ENCODE results near the gene LRRC51. TPM values are rescaled to one million over a fixed set of nuclear protein-coding genes. Genes with fewer than 3 reads are reported as not detected.

The LRRC51 gene
- total RNA-seq, 1 donor from 2014 or later, result 12.9 TPM

DNA sequence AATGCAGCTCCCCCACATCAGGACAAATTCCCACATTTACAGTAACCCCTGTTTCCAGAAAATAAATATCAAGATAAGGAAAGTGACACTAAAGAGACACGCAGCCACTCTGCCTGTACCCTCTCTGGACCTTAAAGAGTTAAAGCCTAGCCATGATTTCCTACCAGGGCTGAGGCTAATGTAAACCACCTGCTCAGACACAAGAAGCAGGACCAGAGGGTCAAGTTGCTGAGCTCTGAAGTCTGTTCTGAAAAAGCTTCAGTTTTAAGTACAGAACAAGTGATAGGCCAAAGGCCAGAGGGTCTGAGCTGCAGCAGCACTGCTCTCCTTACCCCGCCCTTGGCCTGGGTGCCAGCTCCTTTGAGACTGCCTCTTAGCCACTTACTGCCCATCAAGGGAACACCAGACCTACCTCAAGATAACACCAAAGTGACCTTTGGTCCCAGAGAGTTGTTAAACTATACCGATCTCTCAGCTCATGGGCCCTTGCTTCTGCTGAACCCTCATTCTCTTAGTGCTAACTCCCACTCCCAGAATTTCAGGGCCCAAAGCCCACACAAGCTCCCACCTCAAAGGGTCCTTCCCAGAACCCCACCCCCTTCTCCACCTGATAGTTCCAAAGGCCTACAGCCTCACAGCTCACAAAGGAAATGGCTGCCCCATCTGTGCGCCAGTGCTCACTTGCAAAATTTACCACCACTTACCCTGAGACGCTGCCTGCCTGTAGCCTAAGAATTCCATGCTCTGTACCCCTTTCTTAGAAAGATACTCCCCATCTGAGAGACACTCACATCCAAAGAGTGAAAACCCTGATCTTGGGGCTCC is 41.4 kb upstream of the LRRC51 start:
- TF ChIP-seq, protein P1, sequence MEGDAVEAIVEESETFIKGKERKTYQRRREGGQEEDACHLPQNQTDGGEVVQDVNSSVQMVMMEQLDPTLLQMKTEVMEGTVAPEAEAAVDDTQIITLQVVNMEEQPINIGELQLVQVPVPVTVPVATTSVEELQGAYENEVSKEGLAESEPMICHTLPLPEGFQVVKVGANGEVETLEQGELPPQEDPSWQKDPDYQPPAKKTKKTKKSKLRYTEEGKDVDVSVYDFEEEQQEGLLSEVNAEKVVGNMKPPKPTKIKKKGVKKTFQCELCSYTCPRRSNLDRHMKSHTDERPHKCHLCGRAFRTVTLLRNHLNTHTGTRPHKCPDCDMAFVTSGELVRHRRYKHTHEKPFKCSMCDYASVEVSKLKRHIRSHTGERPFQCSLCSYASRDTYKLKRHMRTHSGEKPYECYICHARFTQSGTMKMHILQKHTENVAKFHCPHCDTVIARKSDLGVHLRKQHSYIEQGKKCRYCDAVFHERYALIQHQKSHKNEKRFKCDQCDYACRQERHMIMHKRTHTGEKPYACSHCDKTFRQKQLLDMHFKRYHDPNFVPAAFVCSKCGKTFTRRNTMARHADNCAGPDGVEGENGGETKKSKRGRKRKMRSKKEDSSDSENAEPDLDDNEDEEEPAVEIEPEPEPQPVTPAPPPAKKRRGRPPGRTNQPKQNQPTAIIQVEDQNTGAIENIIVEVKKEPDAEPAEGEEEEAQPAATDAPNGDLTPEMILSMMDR (IDR thresholded peaks at IDR 0.05), result no peak
- intact Hi-C loops (cut with DNase I), result loop anchor here (5.0 kb wide), 1 partner anchor 183 kb away; the partner anchor contains the start of gene INPPL1
- peaks cover 13 to 15% of the 10 kb centered on the region in 2 donors for H3K36me3 ChIP-seq
- H3K27me3 ChIP-seq, result no peaks in the 10 kb centered on the region
- no peak for DNase-seq (ENCODE audit: low spot score in 2 of 2)
- H3K4me3 ChIP-seq, result peak overlapping the region; percentile 59 to 68
- H3K9me3 ChIP-seq, result no peaks in the 10 kb centered on the region
- H3K27ac ChIP-seq, result peak overlapping the region; percentile 97
- H3K4me1 ChIP-seq, result peaks cover 8 to 55% of the 10 kb centered on the region in 2 donors

DNA sequence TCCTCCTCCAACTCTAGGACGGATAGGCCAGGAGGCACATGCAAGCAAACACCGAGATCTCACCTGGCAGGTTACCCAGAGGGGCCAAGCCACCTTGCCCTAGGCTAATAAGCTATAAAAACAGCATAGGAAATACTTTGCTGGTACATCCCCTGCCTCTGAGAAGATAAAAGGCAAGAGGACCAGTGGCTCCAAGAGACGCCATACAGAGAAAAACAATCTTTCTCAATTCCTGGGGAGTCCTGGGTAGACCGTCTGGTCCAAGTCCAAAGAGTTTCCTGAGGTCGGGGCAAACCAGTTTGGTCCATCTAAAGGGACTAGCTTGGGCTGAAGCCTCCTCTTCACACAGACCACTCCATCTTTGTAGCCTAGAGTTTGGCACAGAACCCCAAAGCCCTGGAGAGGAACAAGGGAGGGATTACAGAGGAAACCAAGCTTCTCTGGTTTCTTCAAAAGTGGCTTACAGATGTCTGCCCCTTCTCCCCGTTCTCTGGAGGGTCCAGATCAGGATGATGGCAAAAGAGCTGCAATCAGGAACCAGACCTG is 40.7 kb upstream of the LRRC51 start:
- peak overlapping the region; percentile 59 to 68 for H3K4me3 ChIP-seq
- peaks cover 8 to 52% of the 10 kb centered on the region in 2 donors for H3K4me1 ChIP-seq
- no peaks in the 10 kb centered on the region for H3K9me3 ChIP-seq
- intact Hi-C loops (cut with DNase I), result loop anchor here (1.0 to 5.0 kb wide), 4 partner anchors 40 to 182 kb away; partner anchors contain the start of genes ANAPC15, INPPL1, LAMTOR1 and LRRC51
- peaks cover 6 to 8% of the 10 kb centered on the region in 2 donors for H3K36me3 ChIP-seq
- peak in 1 of 2 donors; percentile 61 for DNase-seq (ENCODE audit: low spot score in 2 of 2)
- H3K27me3 ChIP-seq, result no peaks in the 10 kb centered on the region
- TF ChIP-seq, protein P1 (IDR thresholded peaks at IDR 0.05), result no peak
- peak overlapping the region; percentile 97 for H3K27ac ChIP-seq

DNA sequence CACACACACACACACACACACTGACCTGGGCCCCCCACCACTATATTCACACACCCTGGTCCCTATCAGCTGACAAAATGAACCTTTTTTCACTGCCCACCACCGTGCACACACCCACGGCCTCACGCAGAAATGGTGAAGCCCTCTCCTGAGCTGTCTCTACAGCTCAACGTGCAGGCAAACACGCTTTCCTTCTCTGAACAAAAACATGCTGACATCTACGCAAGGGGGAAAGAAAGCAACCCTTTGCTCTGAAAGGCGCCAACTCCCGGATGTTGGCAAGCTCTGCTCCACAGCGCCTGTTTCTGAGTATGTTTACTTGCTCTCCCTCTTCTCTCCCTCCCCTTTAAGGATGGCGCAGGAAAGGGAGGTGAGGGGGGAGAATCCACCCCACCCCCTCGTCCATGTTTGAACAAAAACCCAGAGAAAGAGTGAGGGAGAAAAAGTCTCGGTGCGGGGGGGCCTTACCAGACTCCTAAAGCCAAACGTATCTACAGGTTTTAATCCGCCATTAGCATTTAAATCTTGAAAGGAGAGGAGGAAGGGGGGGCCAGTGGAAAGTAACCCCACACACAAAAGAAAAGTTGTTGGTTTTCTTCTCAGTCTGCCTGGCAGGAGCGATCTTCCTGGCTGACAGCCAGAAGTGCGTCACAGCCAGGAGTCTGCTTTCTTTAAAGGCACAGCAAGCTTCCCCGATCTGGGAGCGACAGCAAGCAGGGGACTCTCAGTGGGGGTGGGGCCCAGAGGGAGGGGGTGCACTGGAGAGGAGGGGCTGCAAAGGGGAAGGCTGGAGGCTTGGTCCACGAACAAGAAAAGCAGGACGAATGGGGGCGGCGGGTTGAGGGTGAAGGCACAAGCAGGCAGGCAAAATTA is 39.9 kb upstream of the LRRC51 start:
- Histone ChIP-seq H3K4me3 (peak overlapping the region; percentile 59 to 68), H3K27me3 (no peaks in the 10 kb centered on the region), H3K9me3 (no peaks in the 10 kb centered on the region), H3K27ac (peak overlapping the region; percentile 97), H3K4me1 (peaks cover 8 to 49% of the 10 kb centered on the region in 2 donors), H3K36me3 (peaks cover under 1 to 2% of the 10 kb centered on the region in 2 donors)
- TF ChIP-seq, protein P1 (IDR thresholded peaks at IDR 0.05), result no peak
- DNase-seq (ENCODE audit: low spot score in 2 of 2), result peak; percentile 82 to 97
- intact Hi-C loops (cut with DNase I), result loop anchor here (1.0 to 2.0 kb wide), 4 partner anchors 30 to 72 kb away; partner anchors contain the start of genes ANAPC15, LAMTOR1, LRRC51 and NUMA1

DNA sequence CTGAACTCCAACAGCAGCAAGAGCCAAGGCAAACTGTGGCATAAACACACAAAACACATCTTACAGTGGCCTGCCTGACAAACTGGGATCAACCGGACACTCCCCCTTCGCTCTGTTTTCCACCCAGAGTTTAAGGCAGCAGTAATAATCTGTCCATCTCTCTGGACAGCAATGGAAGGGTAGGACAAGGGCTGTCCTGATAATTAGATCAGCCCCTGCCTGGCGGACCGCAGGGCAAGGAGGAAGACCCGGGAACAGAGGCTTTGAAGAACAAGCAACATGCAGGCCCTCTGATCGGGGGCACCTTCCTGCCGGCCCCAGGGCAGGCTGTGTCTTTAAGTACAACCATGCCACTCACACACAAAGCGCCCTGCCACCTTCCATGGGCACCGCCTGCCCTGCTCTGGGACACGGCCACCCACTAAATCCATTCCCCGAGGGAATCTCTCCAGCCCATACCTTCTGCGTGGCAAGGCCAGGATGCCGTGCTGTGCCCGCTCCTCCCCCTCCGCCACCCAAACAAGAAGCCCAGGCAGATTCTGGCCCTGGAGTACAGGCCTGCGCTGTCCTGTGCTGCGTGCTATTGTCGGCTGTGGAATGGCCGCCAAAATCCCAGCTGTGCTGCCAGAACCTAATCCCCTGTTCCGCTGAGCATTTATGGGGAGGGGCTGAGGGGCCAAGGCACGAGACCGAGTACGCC is 39.1 kb upstream of the LRRC51 start:
- H3K36me3 ChIP-seq, result no peaks in the 10 kb centered on the region
- H3K9me3 ChIP-seq, result no peaks in the 10 kb centered on the region
- H3K27me3 ChIP-seq, result no peaks in the 10 kb centered on the region
- H3K4me1 ChIP-seq, result peaks cover 8 to 41% of the 10 kb centered on the region in 2 donors
- peak overlapping the region; percentile 97 for H3K27ac ChIP-seq
- TF ChIP-seq, protein P1 (IDR thresholded peaks at IDR 0.05), result no peak
- intact Hi-C loops (cut with DNase I), result loop anchor here (1.0 to 2.0 kb wide), 3 partner anchors 29 to 71 kb away; partner anchors contain the start of genes ANAPC15 and LAMTOR1
- DNase-seq (ENCODE audit: low spot score in 2 of 2), result peak; percentile 39 to 85
- H3K4me3 ChIP-seq, result peak overlapping the region; percentile 59 to 68
